Measurements from ENCODE around the gene CTTN. TPM values are rescaled to one million over a fixed set of nuclear protein-coding genes. Genes with fewer than 3 reads are reported as not detected.

CTTN gene
- total RNA-seq, 1 donor from 2014 or later: 1.1 TPM

- peaks cover 58% of the 10 kb centered on the region for H3K36me3 Mint-ChIP-seq (ENCODE audit: low read depth)
- no peak overlapping the region for H3K27ac Mint-ChIP-seq
- H3K9me3 Mint-ChIP-seq: peaks cover 3% of the 10 kb centered on the region
- ChIA-PET CTCF (interaction anchor here (0.5 to 0.6 kb wide), 2 partner anchors 23 to 33 kb away, joined by 3 read pairs; no protein-coding TSS in a partner anchor), POLR2A (no interaction called here)
- H3K4me3 Mint-ChIP-seq: no peak overlapping the region
- H3K4me1 Mint-ChIP-seq: peaks cover 14% of the 10 kb centered on the region
- TF ChIP-seq CTCF (IDR thresholded peaks at IDR 0.05): no peak
- intact Hi-C loops (cut with micrococcal nuclease): no loop called here
- H3K27me3 Mint-ChIP-seq: no peaks in the 10 kb centered on the region
- no peak for DNase-seq
- ATAC-seq (ENCODE audit: low read depth): no peak
Observed at GRCh38 chr11:70368961-70369360, 29.4 kb upstream of the CTTN start.

GRCh38 chr11:70371241-70371640 lies 27.1 kb upstream of the CTTN start:
- ATAC-seq (ENCODE audit: low read depth) (no peak), DNase-seq (no peak)
- H3K9me3 Mint-ChIP-seq: peaks cover 3% of the 10 kb centered on the region
- CTCF ChIA-PET: no interaction called here
- no peak overlapping the region for H3K27ac Mint-ChIP-seq
- POLR2A ChIA-PET: no interaction called here
- H3K4me1 Mint-ChIP-seq: no peaks in the 10 kb centered on the region
- H3K36me3 Mint-ChIP-seq (ENCODE audit: low read depth): peaks cover 61% of the 10 kb centered on the region
- TF ChIP-seq CTCF (IDR thresholded peaks at IDR 0.05): no peak
- intact Hi-C loops (cut with micrococcal nuclease): no loop called here
- no peaks in the 10 kb centered on the region for H3K27me3 Mint-ChIP-seq
- no peak overlapping the region for H3K4me3 Mint-ChIP-seq

- ATAC-seq (ENCODE audit: low read depth): no peak
- intact Hi-C loops (cut with micrococcal nuclease): no loop called here
- Mint-ChIP-seq H3K9me3 (peaks cover 3% of the 10 kb centered on the region), H3K27me3 (no peaks in the 10 kb centered on the region), H3K36me3 (ENCODE audit: low read depth) (peaks cover 63% of the 10 kb centered on the region), H3K27ac (no peak overlapping the region), H3K4me1 (no peaks in the 10 kb centered on the region), H3K4me3 (no peak overlapping the region)
- DNase-seq: no peak
- POLR2A ChIA-PET: no interaction called here
- TF ChIP-seq CTCF (IDR thresholded peaks at IDR 0.05): no peak
- CTCF ChIA-PET: no interaction called here
Observed at GRCh38 chr11:70372076-70372475, 26.3 kb upstream of the CTTN start.

GRCh38 chr11:70376621-70377020 lies 21.7 kb upstream of the CTTN start:
- Mint-ChIP-seq H3K4me1 (no peaks in the 10 kb centered on the region), H3K9me3 (no peaks in the 10 kb centered on the region)
- CTCF ChIA-PET: no interaction called here

GRCh38 chr11:70377645-70378044 lies 20.7 kb upstream of the CTTN start:
- DNase-seq (no peak), ATAC-seq (ENCODE audit: low read depth) (no peak)
- ChIA-PET CTCF (no interaction called here), POLR2A (no interaction called here)
- peaks cover 81% of the 10 kb centered on the region for H3K36me3 Mint-ChIP-seq (ENCODE audit: low read depth)
- H3K9me3 Mint-ChIP-seq: no peaks in the 10 kb centered on the region
- no peaks in the 10 kb centered on the region for H3K27me3 Mint-ChIP-seq
- intact Hi-C loops (cut with micrococcal nuclease): no loop called here
- no peak overlapping the region for H3K27ac Mint-ChIP-seq
- no peaks in the 10 kb centered on the region for H3K4me1 Mint-ChIP-seq
- TF ChIP-seq CTCF (IDR thresholded peaks at IDR 0.05): no peak
- no peak overlapping the region for H3K4me3 Mint-ChIP-seq

More at GRCh38 chr11:70376621-70377020, 21.7 kb upstream of the CTTN start:
- Mint-ChIP-seq H3K36me3 (ENCODE audit: low read depth) (peaks cover 78% of the 10 kb centered on the region), H3K27me3 (no peaks in the 10 kb centered on the region), H3K27ac (no peak overlapping the region), H3K4me3 (no peak overlapping the region)
- no peak for TF ChIP-seq CTCF (IDR thresholded peaks at IDR 0.05)
- intact Hi-C loops (cut with micrococcal nuclease): no loop called here
- DNase-seq (no peak), ATAC-seq (ENCODE audit: low read depth) (no peak)
- POLR2A ChIA-PET: no interaction called here

Data from activated B cell treated with CpG ODN at 0.5 μM for 24 hours (primary cell).